Measurements from ENCODE around the gene FBXO42.

The FBXO42 gene

GRCh38 chr1:16205891-16206546, 146.3 kb downstream of the FBXO42 start:
- H3K4me1 ChIP-seq (ENCODE audit: insufficient read depth, low read length, severe bottlenecking): peaks cover 5% of the 10 kb centered on the region
- H3K9me2 ChIP-seq (ENCODE audit: low read depth, low read length): no peaks in the 10 kb centered on the region
- no peaks in the 10 kb centered on the region for H3K79me2 ChIP-seq (ENCODE audit: insufficient read depth, low read length)
- no peak overlapping the region for H2AFZ ChIP-seq (ENCODE audit: low read length)
- peaks cover 5% of the 10 kb centered on the region; the same call in 1 of the 2 replicates for H3K27me3 ChIP-seq (ENCODE audit: insufficient read depth, low read length)
- H3K36me3 ChIP-seq (ENCODE audit: insufficient read depth, low read length): no peaks in the 10 kb centered on the region
- no peaks in the 10 kb centered on the region for H3K9me3 ChIP-seq (ENCODE audit: low read length)
- H4K20me1 ChIP-seq (ENCODE audit: insufficient read depth, low read length): no peaks in the 10 kb centered on the region
- TF ChIP-seq CTCF (IDR thresholded peaks at IDR 0.05; ENCODE audit: low read length) (no peak), EZH2 (IDR thresholded peaks at IDR 0.05; ENCODE audit: borderline replicate concordance, low read length) (no peak)
- no peak overlapping the region for H3K27ac ChIP-seq (ENCODE audit: low read depth, low read length, poor library complexity, severe bottlenecking)
- peak overlapping the region; percentile 75 for H3K4me3 ChIP-seq (ENCODE audit: low read depth, low read length, poor library complexity, severe bottlenecking)
- no peaks in the 10 kb centered on the region for H3F3A ChIP-seq (ENCODE audit: insufficient read depth, low read length)
- peak overlapping the region; percentile 84 for H3K4me2 ChIP-seq (ENCODE audit: low read length)
- peak overlapping the region; percentile 55 for H3K9ac ChIP-seq (ENCODE audit: low read length)

- Histone ChIP-seq H2AFZ (ENCODE audit: low read length) (no peak overlapping the region), H3K27ac (ENCODE audit: low read depth, low read length, poor library complexity, severe bottlenecking) (no peak overlapping the region), H3K9me2 (ENCODE audit: low read depth, low read length) (no peaks in the 10 kb centered on the region), H3K36me3 (ENCODE audit: insufficient read depth, low read length) (no peaks in the 10 kb centered on the region), H3K9ac (ENCODE audit: low read length) (no peak overlapping the region), H4K20me1 (ENCODE audit: insufficient read depth, low read length) (no peaks in the 10 kb centered on the region), H3K4me1 (ENCODE audit: insufficient read depth, low read length, severe bottlenecking) (peaks cover 5% of the 10 kb centered on the region), H3K4me2 (ENCODE audit: low read length) (no peak overlapping the region), H3K4me3 (ENCODE audit: low read depth, low read length, poor library complexity, severe bottlenecking) (no peak overlapping the region), H3K9me3 (ENCODE audit: low read length) (no peaks in the 10 kb centered on the region), H3K27me3 (ENCODE audit: insufficient read depth, low read length) (no peaks in the 10 kb centered on the region; the same call in 1 of the 2 replicates), H3F3A (ENCODE audit: insufficient read depth, low read length) (no peaks in the 10 kb centered on the region), H3K79me2 (ENCODE audit: insufficient read depth, low read length) (no peaks in the 10 kb centered on the region)
- no peak for TF ChIP-seq CTCF (IDR thresholded peaks at IDR 0.05; ENCODE audit: low read length)
- TF ChIP-seq EZH2 (IDR thresholded peaks at IDR 0.05; ENCODE audit: borderline replicate concordance, low read length): no peak
Observed at GRCh38 chr1:16205334-16205671, 147.0 kb downstream of the FBXO42 start.

GRCh38 chr1:16204634-16205333, 147.5 kb downstream of the FBXO42 start:
- H2AFZ ChIP-seq (ENCODE audit: low read length): no peak overlapping the region
- H3K36me3 ChIP-seq (ENCODE audit: insufficient read depth, low read length): no peaks in the 10 kb centered on the region
- H3K4me3 ChIP-seq (ENCODE audit: low read depth, low read length, poor library complexity, severe bottlenecking): no peak overlapping the region
- TF ChIP-seq EZH2 (IDR thresholded peaks at IDR 0.05; ENCODE audit: borderline replicate concordance, low read length): no peak
- peak; percentile 33; the same call in 1 of the 2 replicates for TF ChIP-seq CTCF (IDR thresholded peaks at IDR 0.05; ENCODE audit: low read length)
- H3K79me2 ChIP-seq (ENCODE audit: insufficient read depth, low read length): no peaks in the 10 kb centered on the region
- H3K9me2 ChIP-seq (ENCODE audit: low read depth, low read length): no peaks in the 10 kb centered on the region
- H3K9me3 ChIP-seq (ENCODE audit: low read length): no peaks in the 10 kb centered on the region
- H3K4me1 ChIP-seq (ENCODE audit: insufficient read depth, low read length, severe bottlenecking): peaks cover 5% of the 10 kb centered on the region
- H3F3A ChIP-seq (ENCODE audit: insufficient read depth, low read length): no peaks in the 10 kb centered on the region
- H3K9ac ChIP-seq (ENCODE audit: low read length): no peak overlapping the region
- H3K27ac ChIP-seq (ENCODE audit: low read depth, low read length, poor library complexity, severe bottlenecking): no peak overlapping the region
- no peak overlapping the region for H3K4me2 ChIP-seq (ENCODE audit: low read length)
- H3K27me3 ChIP-seq (ENCODE audit: insufficient read depth, low read length): no peaks in the 10 kb centered on the region; the same call in 1 of the 2 replicates
- no peaks in the 10 kb centered on the region for H4K20me1 ChIP-seq (ENCODE audit: insufficient read depth, low read length)

Data from OCI-LY1 (cell line).